M059J (cell line): ENCODE results near the gene CA10. TPM values are rescaled to one million over a fixed set of nuclear protein-coding genes. Genes with fewer than 3 reads are reported as not detected.

Source experiments
- DNase-seq: peaks from one replicate; pipeline ENCODE4 v3.0.0-alpha.2; 2012; ENCODE audit warnings: low read depth
- total RNA-seq: library from RNA; depleted of rRNA; stranded (reverse); fragments of >200 nt; shearing (Covaris generic); gene quantifications from 2 replicates; pipeline ENCODE4 v1.2.3, GENCODE V29; 2014

The CA10 gene
- total RNA-seq, 1 experiment from 2014 or later: not detected

DNA sequence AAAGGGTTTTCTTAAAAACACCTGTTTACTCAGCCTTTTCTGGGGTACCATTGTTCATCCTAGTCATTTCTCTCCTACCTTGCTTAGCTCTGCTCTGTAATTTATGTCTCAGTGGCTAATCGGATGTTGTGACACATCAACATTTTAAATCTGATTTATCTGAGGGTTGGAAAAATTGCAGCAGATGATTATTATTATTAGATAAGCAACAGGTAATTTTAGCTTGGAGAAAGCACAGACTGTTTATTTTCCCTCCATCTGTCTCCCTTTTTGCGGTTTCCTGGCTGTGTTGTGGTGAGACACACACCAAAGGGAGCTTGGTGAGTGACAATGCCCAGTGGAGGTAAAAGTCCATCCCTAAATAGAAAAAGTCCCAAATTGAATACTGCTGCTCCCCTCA, 508.3 kb downstream of the CA10 start:
- DNase-seq: no peak

DNA sequence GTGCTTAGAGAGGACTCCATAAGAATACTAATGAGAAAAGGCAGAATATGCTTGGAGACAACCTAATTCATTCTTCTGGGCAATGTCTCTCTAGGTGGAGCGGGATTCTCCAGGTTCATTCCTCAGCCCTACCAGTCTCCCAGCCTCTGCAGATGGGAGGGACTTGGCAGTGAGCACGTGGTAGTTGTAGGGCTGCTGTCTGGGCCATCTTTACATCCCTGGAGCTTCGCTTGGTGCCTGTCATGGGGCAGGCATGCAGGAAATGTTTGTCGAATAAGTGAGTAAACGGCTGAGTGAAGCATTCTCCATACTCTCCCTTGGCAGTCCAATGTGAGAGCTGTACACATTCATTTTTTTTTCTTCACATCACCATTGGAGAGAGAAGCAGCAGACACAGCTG, 510.7 kb downstream of the CA10 start:
- DNase-seq: no peak

DNA sequence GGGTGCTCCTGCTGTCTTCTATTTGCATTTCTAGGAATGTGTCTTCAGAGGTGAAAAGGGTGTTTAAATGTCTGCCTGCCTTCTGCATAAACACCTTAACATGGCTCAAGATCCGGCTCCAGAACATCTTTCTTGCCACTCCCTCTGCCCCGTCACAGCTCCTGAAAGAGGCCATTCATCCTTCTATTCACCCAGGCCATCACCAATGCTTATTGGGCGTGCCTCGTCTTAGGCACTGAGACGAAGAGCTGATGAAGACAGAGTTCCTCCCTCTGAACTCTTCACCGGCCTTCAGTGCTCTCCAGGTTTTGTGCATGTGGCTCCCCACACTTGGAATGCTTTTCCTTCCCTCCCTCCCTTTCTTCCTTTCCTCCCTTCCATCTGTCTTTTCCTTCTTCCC, 511.4 kb downstream of the CA10 start:
- DNase-seq: no peak

DNA sequence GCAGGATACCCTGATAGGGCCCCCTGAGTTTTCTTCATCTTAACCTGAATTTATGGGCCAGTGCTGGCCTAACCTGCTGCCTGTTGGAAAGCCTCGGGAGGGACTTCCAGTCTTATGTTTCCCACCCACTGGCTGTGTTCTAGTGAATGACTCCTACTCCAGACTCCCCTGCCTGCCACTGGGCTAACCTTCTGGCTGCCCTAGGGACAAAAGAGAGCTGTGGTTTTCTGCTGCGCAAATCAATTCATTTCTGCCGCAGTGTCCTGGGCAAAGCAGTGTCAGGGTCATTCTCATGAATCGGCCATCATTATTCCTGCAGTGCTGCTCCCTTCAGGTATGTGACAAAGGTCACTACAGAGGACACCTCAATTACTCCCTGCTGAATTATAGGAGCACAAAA, 512.0 kb downstream of the CA10 start:
- DNase-seq: no peak

DNA sequence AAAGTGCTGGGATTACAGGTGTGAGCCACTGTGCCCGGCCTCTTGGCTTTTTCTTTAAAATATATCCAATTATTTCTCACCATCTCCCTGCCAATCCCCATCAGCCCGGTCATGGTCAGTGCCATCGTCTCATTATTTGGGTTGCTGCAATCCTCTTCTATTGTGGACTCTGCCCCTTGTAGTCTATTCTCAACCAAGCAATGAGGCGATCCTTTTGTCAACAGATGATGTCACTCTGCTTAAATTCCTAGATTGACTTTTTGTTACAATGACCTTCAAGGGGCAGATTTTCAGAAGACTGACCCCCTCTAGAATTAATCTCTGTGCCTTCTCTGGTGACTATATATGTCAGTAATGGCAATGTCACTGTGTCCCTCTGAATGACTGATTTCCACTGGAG, 513.5 kb downstream of the CA10 start:
- no peak for DNase-seq

DNA sequence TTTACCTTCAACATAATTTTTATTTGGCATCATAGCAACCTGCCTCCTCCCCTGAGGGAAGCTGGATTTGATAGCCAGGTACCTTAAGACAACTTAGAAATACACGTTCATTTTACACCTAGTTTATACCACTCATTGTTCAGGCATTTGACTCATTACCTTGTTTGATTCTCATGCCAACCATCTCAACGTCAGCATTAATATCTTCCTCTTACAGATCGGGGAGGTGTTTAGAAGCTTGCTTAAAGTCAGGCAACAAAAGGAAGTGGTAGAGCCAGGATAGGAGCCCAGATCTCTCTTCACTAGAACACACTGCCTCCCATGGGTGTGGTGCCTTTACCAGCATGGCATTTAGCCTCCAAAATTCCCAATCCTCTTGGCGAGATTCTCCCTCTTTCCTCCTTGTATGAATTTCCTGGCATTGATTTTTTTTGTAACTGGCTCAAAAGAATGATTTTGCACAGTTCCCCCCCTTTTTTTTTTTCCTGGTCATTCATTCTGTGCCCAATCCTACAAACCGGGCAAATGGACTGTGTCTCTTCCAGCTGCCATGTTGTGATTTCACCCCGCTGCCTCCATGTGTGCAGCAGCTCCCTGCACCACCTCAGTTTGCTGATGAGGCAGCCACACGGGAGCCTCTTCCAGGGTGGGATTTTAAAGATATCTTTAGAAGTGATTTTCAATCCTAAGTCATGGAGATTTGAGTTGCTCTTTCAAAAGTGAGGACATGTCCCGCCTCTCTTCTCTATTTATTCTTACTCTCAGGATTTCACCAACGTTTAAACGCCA, 514.6 kb downstream of the CA10 start:
- DNase-seq: no peak

DNA sequence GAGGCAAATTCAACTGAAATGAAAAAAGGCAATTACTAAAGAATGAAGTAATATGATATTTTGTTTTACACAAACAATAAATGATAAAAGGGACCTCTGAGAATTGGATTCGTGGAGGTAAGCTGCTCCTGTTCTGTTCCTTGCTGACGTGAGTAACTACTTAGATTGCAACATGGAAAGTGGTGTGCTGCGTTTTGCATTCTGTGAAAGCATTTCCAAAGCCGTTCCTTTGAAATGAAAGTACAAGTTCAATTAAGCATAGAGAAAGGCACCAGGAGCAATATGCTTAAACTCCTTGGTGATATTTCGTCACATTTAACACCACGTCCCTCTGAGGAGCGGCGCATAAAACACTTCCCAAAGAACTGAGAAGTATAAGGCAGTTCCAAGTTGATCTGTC, 516.5 kb downstream of the CA10 start:
- DNase-seq: no peak

DNA sequence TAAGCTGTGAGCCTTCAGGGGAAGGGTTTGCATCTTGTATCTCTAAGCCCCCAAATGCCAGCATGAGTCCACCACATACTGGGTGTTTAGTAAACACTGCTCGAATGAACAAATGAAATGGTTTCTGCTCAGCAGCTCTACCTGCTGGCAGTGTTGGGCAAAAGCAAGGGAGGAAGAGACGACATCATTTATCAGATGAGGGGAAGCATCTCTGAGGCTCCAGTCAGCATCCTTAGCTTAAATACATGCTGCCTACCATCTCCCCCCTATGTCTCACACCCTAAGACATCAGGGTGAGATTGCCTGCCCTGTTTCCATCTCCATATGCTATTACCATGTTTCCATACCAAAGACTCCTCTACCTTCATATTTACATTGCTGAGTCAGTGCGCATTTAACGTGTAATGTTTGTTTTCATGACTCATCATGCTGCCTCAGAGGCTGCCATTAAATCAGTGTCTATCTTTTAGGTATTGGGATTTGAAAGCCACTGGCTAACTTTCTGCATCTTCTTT, 518.3 kb downstream of the CA10 start:
- DNase-seq: peak; percentile 13

DNA sequence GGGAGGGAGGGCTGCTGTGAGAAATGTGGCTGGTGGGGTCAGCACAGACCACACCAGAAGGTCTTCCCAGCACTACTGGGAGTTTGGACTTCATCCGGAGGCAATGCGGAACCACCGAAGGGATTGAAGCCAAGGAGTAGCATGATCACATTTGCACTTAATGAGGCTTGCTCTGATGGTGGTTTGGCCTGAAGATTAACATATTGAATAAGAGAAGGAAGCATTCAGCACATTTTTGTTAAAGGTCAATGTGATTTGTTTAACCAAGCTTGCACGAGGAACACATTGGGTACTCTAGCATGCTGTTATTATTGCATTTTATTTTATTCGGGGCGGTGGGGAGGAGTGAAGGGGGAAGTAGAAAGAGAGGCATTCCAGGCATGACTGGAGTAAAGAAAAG, 519.5 kb downstream of the CA10 start:
- DNase-seq: no peak

DNA sequence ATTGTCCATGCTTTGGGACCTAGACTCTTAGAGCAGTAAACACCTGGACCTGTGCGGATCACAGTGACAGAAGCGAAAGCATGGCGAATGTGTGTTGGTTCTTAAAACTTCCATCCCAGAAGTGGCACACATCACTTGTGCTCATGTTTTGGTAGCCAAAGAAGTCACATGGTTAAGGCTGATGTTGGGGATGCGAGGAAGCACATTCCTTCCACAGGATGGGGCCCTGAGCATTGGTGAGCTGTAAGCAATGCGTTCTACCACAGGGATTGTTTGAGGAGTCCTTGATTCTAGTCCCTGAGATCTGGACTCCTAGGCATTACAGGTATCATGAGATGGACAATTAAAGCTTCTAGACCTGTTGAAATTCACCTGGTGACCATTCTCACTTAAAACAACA, 522.2 kb downstream of the CA10 start:
- no peak for DNase-seq

DNA sequence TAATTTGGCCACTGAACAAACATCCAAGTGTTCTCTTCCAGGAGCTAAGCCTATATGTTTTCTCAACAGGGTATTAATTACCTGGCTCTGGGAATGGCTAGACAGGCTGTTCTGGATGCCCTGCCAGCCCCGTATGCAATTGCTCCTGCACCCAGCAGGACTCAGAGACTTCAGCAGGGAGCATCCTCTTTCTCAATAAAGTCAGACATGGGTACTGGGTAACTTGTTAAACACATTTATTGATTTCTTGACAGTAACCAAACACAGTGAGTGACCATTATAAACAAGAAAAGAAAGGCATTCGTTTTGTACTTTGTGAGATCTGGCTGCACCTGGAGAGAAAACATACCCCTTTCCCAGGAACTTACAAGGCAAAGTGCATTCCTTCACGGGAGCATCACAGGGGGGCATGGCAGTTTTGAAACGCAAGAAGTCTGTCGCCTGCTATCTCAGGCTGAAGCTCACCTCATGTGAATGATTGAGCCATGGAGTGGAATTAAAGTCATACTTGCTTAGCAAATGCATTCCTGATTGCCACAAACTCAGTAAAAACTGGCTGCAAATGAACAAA, 528.3 kb downstream of the CA10 start:
- DNase-seq: no peak

DNA sequence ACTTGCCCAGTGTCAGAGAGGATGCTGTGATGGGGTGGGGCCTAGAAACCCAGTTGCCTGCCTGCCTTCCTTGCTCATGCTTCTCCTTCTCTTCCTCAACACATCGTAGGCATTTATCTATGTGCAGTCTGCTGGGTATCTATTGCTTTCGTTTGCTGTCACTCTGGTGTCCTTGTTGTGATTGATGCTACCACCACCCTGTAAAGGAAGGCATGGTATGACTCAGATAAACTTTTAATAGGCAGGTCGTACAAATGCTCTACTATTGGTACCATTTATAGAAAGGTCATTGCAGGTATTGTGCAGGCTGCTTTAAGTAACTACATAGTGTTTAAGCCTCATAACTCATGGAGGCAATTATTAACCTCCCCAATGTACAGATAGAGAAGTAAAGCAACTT, 529.3 kb downstream of the CA10 start:
- no peak for DNase-seq

DNA sequence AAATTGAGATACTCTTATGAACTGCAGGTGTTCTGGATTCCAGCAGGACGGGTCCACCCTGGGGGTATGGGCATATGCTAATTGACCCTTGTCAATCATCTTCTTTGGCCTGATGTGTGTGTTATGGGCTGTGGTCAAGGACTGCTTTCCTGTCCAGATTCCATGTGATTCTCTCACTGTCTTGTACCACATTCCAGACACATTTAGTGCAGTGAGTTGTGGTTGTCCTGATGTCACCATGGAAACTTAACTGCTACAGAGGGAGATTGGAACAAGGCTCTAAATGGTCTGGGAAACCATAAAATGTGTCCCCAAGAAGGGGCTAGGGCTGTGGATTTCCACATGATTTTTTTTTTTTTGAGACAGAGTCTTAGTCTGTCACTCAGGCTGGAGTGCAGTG, 530.7 kb downstream of the CA10 start:
- no peak for DNase-seq

DNA sequence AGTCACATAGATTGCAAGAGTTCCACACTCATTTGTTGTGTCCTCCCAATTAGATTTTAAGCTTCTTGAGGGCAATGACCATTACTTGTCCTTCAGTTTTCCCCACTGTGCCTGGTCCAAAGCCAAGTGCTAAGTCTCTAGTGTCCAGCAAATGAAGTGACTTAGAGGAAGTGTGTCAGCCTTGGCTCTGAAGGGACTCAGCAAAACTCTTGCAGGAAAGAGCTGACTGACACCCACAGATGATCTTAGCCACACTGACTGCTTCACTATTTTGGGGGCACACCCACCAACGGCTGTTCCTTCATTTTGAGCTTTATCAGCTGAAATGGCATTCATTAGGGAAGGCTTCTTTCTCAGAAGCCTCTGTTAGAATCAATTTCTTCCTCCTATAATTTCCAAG, 540.0 kb downstream of the CA10 start:
- DNase-seq: no peak

DNA sequence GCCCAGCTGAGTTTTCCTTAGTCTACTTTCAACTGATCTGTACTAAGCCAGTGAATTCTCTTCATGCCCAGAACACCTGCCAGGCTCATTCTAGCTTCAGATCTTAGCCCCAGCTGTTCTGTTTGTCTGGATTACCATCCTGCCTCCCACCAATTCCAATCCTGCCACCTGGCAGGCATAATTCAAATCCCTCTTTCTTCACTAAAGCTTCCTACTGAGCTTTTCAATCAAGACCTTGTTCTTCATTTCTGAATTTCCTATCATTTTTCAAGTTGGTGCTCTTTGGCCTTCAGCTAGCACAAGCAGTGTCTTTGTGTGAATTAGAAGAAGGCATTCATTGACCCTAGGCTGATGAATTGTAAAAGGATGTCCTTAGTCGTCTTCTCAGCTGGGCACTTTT, 540.5 kb downstream of the CA10 start:
- no peak for DNase-seq

DNA sequence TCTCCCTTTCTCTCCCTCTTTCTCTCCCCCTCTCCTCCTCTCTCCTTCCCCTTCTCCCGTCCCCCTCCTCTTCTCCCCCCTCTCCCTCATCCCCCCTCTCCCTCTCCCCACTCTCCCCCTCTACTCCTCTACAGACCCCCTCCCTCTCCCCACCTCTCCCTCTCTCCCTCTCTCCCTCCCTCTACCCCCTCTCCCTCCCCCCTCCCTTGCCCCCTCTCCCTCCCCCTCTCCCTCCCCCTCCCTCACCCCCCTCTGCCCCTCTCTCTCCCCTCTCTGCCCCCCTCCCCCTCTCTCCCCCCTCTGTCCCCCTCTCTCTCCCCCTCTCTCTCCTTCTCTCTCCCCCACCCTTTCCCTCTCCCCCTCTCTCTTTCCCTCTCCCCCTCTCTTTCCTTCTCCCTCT, 545.3 kb downstream of the CA10 start:
- no peak for DNase-seq

DNA sequence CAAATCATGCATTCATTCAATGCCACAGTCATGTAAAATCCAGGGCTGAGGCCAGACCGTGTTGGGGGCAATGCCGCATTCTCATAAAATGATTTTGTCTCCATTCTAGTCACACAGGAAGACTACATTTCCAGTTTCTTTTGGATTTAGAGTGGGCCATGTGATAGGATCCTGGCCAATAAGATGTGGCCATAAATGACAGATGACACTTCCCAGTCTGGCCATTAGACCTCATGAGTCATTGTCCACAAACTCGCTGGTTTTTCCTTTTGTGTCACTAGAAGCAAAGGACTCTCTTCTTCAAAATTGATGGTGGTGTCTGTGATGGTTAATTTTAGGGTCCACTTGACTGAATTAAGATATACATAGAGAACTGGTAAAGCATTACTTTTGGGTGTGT, 545.8 kb downstream of the CA10 start:
- peak; percentile 2 for DNase-seq

DNA sequence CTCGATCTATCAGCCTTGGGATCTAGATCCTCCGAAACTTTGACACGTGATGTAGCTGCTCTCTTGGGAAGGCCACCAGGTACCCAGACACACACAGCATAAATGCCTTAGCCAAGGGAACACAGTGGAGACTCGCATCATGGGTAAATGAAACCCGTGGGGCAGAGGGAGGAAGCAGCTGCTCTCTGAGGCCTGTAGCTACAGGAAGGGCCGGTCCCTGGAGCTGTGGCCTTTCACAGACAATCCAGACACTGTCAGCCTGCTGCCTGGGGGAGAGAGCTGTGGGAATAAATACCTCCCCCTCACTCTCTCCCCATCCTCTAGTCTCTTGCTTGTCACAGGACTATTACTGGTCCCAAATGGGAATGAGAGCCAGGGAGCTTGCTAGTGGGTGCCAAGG, 546.9 kb downstream of the CA10 start:
- no peak for DNase-seq

DNA sequence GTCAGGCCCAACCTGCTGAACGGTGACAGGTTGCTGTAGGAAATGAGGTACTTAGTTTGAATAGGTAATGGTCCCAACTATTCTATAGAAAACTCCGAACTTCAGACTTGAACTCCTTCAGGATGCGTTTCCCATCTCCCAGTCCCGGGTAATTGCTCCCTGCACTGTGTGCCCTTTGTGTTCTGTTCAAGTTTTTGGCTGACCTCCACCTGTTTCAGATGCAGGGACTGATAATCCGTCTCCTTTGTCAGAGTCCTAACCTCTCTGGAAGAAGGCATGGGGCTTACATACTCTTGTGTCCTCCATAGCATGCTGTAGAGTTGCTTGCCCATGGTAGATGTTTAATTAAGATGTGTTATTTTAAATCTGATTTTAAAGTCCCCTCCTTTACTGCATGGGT, 547.7 kb downstream of the CA10 start:
- no peak for DNase-seq

DNA sequence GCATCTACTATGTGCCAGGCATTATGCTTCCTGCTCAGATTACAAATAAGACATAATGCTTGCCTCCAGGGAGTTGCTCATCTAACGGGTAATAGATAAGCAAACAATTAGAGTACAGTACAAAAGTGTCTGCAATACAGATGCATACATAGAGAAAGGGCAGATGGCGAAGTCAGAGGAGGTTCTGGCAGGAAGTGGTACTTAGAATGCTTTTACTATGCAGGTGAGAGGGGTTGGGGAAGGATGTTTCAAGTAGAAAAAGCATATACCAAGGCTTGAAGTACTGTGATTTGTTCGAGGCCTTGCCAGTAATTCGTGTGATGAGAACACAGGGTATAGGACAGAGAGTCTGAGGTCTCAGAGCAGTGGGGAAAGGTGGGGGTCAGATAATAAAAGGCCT, 548.4 kb downstream of the CA10 start:
- DNase-seq: no peak

DNA sequence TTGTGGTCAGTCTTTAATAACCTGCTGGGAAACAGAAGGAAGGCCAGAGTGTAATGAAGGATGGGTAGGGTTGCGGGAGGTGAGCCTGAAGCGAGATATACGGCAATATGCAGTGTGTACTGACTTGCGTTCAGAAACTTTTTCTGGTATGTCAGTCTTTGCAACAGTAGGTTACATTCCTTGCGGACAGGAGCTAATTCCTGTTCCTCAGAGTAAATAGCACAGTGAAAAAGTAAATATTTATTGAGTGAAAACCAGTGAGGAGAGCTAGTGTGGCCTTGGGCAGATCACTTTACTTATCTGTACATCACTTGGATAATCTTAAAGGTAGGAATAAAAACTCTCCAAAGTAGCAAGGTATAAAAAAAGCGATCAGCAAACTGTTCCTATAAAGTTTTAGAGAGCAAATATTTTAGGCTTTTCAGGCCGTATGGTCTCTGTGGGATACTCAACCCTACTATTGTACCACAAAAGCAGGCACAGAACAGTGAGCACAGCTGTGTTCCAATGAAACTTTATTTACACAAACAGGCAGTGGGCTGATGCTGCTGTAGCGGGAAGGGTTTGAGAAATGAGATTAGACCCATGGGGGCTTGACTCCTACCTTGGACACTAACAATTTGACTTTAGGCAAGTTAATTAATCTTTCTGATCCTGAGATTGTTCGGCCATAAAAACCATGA, 550.1 kb downstream of the CA10 start:
- no peak for DNase-seq

DNA sequence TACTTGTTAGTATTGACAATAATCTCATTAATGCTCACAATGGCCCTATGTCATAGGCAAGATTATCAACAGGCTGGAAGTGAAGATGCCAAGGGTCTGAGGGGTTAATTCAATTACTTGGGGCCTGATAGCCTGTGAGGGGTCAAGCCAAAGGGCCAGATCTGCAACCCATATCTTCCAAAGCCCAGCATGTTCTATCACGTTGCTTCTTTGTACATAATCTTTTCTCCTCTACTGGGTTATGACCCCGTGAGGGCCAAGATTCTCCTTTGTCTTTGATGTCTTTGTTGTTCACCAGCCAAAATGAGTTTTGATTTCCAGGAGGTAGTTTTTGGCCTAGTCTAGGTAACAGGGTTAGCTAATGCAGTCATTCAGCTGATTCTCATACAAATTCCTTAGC, 551.0 kb downstream of the CA10 start:
- DNase-seq: no peak
